Duodenal mucosa (tissue), 2 donors: ENCODE measurements around the gene DCC.

Experiments
- H3K27ac ChIP-seq: one replicate; pipeline ENCODE4 v1.7.0; 2013; ENCODE audit warnings: low read depth, low read length
- H3K27me3 ChIP-seq, 2 donors: one replicate each; pipeline ENCODE4 v1.7.0; 2013; ENCODE audit warnings: low read length in 2 of 2, control low read depth in 1 of 2; ENCODE audit not compliant: insufficient read depth in 2 of 2, control insufficient read depth in 1 of 2
- H3K36me3 ChIP-seq, 2 donors: one replicate each; pipeline ENCODE4 v1.7.0; 2013; ENCODE audit warnings: low read length in 2 of 2, control low read depth in 1 of 2; ENCODE audit not compliant: insufficient read depth in 2 of 2, control insufficient read depth in 1 of 2
- H3K4me1 ChIP-seq, 2 donors: one replicate each; pipeline ENCODE4 v1.7.0; 2013; ENCODE audit warnings: low read length in 2 of 2, control low read depth in 1 of 2; ENCODE audit not compliant: insufficient read depth in 2 of 2, control insufficient read depth in 1 of 2
- H3K4me3 ChIP-seq, 2 donors: one replicate each; pipeline ENCODE4 v1.7.0; 2013; ENCODE audit warnings: low read length in 2 of 2, low read depth in 1 of 2
- H3K9ac ChIP-seq, 2 donors: one replicate each; pipeline ENCODE4 v1.7.0; 2013; ENCODE audit warnings: low read length in 2 of 2, low read depth in 1 of 2
- H3K9me3 ChIP-seq, 2 donors: one replicate each; pipeline ENCODE4 v1.7.0; 2013; ENCODE audit warnings: low read length in 2 of 2, control low read depth in 1 of 2; ENCODE audit not compliant: control insufficient read depth in 1 of 2

The DCC gene

DNA sequence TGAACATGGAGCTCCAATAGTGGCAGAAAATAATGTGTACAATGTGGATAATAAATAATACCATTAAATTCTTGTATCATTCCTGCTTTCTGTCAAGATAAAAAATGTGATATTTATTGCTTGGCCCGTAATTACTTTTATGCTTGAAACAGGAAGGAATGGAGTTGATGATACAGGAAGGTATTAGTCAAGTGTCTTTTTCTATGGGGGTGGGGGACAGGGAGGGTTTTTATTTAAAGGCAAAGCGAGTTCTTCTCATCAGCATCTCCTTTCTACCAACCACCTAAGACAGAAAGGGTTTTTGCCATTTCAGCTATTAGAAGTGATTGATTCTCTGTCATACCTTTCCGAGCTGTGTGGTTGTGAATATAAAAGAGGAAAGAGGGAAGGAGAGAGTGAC lies 135.3 kb downstream of the DCC start:
- H3K4me3 ChIP-seq, result no peak overlapping the region
- no peaks in the 10 kb centered on the region for H3K27me3 ChIP-seq
- no peak overlapping the region for H3K9ac ChIP-seq
- no peak overlapping the region for H3K27ac ChIP-seq
- no peaks in the 10 kb centered on the region for H3K36me3 ChIP-seq
- H3K9me3 ChIP-seq, result no peaks in the 10 kb centered on the region
- H3K4me1 ChIP-seq, result no peaks in the 10 kb centered on the region

- Histone ChIP-seq H3K4me3 (no peak overlapping the region), H3K27ac (no peak overlapping the region), H3K9ac (no peak overlapping the region), H3K4me1 (no peaks in the 10 kb centered on the region), H3K9me3 (no peaks in the 10 kb centered on the region), H3K27me3 (no peaks in the 10 kb centered on the region), H3K36me3 (no peaks in the 10 kb centered on the region)
Observed at GRCh38 chr18:52481116-52481515, 141.1 kb downstream of the DCC start.

- H3K27ac ChIP-seq, result no peak overlapping the region
- H3K27me3 ChIP-seq, result no peaks in the 10 kb centered on the region
- no peaks in the 10 kb centered on the region for H3K36me3 ChIP-seq
- no peaks in the 10 kb centered on the region for H3K4me1 ChIP-seq
- H3K9me3 ChIP-seq, result no peaks in the 10 kb centered on the region
- H3K9ac ChIP-seq, result no peak overlapping the region
- H3K4me3 ChIP-seq, result no peak overlapping the region
Observed at GRCh38 chr18:52484977-52485376, 145.0 kb downstream of the DCC start.

DNA sequence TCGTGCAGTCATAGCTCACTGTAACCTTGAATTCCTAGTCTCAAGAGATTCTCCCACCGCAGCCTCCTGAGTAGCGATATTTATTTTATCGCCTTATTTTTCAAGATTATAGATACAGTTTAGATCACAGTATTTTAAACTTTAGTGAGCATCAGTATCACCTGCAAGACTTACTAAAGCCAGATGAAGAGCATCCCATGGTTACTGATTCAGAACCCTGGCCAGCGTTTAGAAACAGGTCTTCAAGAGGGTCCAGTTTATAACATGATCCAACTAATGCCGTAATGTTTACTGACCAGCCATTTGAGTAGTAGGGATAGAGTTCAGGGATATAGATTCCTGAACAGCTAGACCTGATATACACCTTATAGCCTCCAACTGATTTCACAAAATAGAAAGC lies 146.1 kb downstream of the DCC start:
- Histone ChIP-seq H3K36me3 (no peaks in the 10 kb centered on the region), H3K4me1 (no peaks in the 10 kb centered on the region), H3K4me3 (no peak overlapping the region), H3K27ac (no peak overlapping the region), H3K27me3 (no peaks in the 10 kb centered on the region), H3K9ac (no peak overlapping the region), H3K9me3 (no peaks in the 10 kb centered on the region)

DNA sequence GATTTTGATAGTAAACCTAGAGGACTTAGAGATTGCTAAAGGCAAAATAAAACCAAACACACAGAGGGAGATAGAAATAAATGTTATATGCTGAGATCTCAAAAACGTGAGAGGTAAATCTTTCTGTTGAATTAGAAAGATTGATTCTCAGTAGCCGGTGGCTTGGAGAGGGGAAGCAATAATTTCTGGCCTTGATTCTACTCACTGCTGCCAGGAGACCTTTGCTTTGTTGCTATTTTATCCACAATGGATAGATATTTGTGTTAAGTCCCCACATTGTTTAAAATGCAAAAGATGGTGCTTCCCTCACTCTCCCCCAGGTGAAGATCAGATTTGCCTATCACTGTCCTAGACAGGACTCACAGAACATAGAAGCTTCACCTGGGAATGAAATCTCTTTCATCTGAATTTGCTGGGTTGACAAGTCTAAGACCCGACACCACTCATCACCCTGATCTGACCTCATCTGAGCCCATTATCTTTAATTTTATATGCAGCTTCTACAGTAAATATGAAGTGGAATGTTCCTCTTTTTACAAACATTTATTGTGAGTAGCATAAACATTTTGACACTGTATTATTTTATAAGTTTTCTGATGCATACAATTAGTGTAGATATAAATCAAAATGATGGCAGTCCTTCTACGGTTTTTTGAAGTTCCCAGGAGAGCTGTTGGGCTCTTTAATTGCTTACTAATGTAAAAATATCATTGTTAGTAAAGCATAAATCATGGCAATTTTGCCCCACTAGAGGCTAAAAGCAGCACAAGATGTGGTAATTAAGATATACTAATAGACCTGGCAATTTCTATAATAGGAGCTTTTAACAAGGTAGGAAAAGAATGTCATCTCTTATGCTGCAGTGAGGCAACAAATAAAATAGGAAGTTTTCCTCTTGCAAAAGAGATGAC lies 149.7 kb downstream of the DCC start:
- Histone ChIP-seq H3K9ac (no peak overlapping the region), H3K36me3 (no peaks in the 10 kb centered on the region), H3K27me3 (no peaks in the 10 kb centered on the region), H3K9me3 (peaks cover 0 to 5% of the 10 kb centered on the region in 2 donors), H3K27ac (no peak overlapping the region), H3K4me3 (no peak overlapping the region), H3K4me1 (no peaks in the 10 kb centered on the region)

GRCh38 chr18:52496426-52496825 lies 156.4 kb downstream of the DCC start:
- Histone ChIP-seq H3K27ac (no peak overlapping the region), H3K27me3 (no peaks in the 10 kb centered on the region), H3K4me1 (peaks cover 9 to 17% of the 10 kb centered on the region in 2 donors), H3K4me3 (no peak overlapping the region), H3K9ac (no peak overlapping the region), H3K36me3 (no peaks in the 10 kb centered on the region), H3K9me3 (peaks cover 0 to 5% of the 10 kb centered on the region in 2 donors)

GRCh38 chr18:52499016-52499415 lies 159.0 kb downstream of the DCC start:
- H3K9me3 ChIP-seq, result peaks cover 0 to 2% of the 10 kb centered on the region in 2 donors
- no peak overlapping the region for H3K9ac ChIP-seq
- H3K27me3 ChIP-seq, result no peaks in the 10 kb centered on the region
- H3K4me3 ChIP-seq, result no peak overlapping the region
- no peaks in the 10 kb centered on the region for H3K36me3 ChIP-seq
- H3K27ac ChIP-seq, result no peak overlapping the region
- H3K4me1 ChIP-seq, result peaks cover 9 to 17% of the 10 kb centered on the region in 2 donors

DNA sequence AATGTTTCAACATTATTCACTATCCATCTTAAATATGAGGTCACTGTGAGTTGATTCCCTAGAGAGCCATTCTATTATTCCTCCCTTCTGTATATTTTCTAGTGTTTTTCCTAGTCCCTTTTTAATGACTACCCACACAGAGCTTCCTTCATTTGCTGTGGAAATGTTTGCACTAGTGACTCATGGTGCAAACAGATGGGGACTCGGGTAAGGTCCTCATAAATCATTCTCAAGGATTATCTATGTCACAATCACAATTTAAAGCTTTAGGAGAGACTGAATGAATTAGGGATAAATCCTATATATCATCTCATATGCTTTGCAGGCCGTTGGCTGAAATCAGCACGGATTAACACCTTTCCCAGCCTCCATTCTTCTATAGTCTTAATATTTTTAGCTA lies 159.6 kb downstream of the DCC start:
- Histone ChIP-seq H3K27me3 (no peaks in the 10 kb centered on the region), H3K27ac (no peak overlapping the region), H3K9ac (no peak overlapping the region), H3K36me3 (no peaks in the 10 kb centered on the region), H3K9me3 (no peaks in the 10 kb centered on the region), H3K4me3 (no peak overlapping the region), H3K4me1 (peaks cover 9 to 17% of the 10 kb centered on the region in 2 donors)

DNA sequence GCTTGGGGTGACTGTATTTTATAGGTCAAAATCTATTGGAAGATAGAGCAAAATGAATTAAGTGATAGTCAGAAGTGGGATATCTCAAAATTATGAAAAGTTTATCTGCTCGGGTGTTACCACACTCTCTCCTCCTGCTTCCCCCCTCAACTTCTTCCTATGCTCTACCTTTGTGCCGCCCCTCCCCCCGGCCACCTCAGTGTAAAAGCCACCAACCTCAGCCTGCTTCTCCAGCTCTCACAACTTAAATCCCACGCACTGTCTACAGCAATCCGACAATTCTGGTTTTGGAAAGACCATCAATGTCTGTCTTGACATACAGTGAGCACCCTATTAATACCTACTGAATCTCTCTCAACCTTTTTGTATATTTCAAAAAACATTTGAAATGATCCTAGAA lies 164.6 kb downstream of the DCC start:
- H3K27ac ChIP-seq, result no peak overlapping the region
- H3K36me3 ChIP-seq, result no peaks in the 10 kb centered on the region
- no peaks in the 10 kb centered on the region for H3K9me3 ChIP-seq
- H3K9ac ChIP-seq, result no peak overlapping the region
- no peak overlapping the region for H3K4me3 ChIP-seq
- H3K27me3 ChIP-seq, result no peaks in the 10 kb centered on the region
- H3K4me1 ChIP-seq, result peaks cover 0 to 7% of the 10 kb centered on the region in 2 donors

GRCh38 chr18:52510139-52510538 lies 170.1 kb downstream of the DCC start:
- H3K27ac ChIP-seq, result no peak overlapping the region
- no peaks in the 10 kb centered on the region for H3K4me1 ChIP-seq
- H3K9ac ChIP-seq, result no peak overlapping the region
- H3K36me3 ChIP-seq, result no peaks in the 10 kb centered on the region
- H3K27me3 ChIP-seq, result no peaks in the 10 kb centered on the region
- H3K9me3 ChIP-seq, result no peaks in the 10 kb centered on the region
- no peak overlapping the region for H3K4me3 ChIP-seq
